AG20443 (cell line): ENCODE measurements around the gene MSMP.

Experiments used
- DNase-seq: peaks from one replicate; pipeline ENCODE4 v3.0.0; 2012; ENCODE audit warnings: low spot score, mixed read lengths

The MSMP gene

DNA sequence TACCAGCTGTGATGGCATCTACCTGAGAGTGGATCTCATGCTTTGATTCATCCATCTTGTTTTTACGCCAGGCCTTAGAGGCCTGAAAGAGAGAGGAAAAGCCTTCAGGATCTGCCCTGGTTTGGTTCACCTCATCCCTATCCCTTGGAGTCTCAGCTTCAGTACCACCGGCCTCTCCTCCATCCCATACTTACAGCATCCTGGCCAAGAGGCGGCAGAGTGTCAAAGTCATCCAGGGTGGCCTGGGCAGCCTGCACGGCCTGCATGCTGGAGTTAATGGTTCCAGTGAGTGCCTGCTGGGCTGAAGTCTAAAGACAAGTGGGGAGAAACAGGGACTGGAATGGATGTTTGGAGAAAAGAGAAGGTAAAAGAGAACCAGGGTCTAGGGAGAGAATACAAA lies 34.5 kb downstream of the MSMP start:
- DNase-seq: no peak

DNA sequence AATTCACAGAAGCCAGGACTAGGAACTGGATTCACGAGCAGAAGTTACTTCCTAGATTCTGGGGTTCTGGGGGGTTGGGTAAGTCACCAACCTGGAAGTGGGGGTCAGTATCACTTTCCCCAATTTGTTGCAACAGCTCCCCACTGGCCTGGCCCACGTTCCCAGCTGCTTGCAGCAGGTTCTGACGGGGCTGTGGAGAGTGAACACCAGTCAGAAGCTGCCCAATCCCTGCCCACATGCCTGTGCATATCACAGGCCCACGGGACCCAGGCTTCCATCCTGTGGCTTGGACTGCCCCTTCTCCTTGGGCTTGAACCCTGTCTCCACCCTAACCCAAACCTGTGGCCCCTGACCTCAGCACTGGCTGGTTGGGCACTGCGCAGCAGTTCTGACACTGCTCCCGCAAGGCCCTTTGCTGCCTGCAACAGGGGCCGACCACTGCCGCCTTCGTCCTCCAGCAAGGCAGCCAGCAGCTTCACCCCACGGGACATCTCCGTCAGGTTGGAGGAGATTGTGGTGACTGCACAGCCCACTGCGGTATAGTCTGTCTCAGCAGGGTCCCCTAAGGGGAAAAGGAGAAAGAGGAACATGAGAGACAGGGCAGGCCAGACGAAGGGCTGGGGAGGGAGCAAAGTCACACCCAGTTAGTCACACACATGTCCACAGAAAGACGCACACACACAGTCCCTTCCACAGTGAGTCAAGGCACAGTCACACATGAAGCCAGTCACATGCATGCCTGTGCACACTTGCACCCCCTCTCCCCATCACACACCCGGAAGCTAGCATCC lies 35.2 kb downstream of the MSMP start:
- no peak for DNase-seq

DNA sequence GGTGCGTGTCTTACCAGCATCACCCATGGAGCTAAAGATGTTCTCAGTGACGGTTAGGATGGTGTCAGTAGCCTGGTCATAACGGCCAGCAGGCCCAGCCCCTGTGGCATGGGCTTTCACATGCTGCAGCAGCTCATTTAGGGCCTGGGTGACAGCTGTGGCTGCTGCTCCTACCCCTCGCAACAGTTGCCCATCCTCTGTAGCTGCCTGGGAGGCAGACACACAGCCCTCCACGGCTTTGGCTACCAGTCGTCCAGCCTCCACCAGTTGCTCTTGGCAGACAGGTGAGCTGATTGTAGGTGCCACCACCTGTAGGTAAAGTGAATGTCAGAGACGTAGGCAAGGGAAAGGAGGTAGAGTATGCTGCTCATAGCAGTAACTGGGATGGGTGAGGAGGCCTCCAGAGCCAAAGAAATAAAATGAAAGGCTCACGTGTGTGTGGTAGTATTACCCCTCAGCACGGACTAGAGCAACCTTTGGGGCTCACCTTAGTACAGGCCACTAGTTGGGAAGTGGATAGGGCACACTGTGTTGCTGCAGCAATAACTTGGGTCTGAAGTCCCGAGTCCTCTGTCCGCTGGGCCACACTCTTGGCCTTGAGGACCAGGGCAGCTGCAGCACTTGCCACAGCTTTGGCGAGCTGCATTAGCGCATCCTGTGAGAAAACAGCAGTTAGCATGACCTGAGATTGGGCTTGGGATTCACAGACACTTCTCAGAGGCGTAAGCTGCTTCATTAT lies 36.8 kb downstream of the MSMP start:
- DNase-seq: no peak

DNA sequence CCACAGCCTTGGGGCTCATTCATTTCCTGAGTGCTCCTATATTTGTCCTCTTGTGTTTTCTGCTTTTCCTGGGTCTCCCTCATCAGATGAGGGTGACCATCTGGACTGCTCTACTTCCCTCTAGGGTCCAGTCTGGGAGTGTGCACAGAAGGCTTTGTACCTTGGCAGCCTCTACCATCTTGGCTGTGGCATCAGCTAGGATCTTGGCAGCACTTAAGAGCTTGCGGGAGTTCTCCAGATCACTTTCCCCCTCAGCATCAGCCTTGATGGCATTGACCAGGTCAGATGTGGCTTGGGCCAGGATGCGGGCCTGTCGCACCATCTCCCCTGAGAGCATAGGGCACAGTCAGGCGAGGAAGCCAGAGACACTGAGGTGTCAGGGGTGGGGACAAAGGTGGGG lies 37.8 kb downstream of the MSMP start:
- no peak for DNase-seq

GRCh38 chr9:35714579-35715252 lies 39.4 kb downstream of the MSMP start:
- no peak for DNase-seq

- DNase-seq: no peak
Observed at GRCh38 chr9:35714123-35714522, 40.0 kb downstream of the MSMP start.

- DNase-seq: no peak
Observed at GRCh38 chr9:35713578-35713977, 40.5 kb downstream of the MSMP start.

GRCh38 chr9:35712762-35713400 lies 41.2 kb downstream of the MSMP start:
- DNase-seq: no peak

- DNase-seq: no peak
Observed at GRCh38 chr9:35711501-35712428, 42.3 kb downstream of the MSMP start.

- no peak for DNase-seq
Observed at GRCh38 chr9:35710818-35711500, 43.1 kb downstream of the MSMP start.

DNA sequence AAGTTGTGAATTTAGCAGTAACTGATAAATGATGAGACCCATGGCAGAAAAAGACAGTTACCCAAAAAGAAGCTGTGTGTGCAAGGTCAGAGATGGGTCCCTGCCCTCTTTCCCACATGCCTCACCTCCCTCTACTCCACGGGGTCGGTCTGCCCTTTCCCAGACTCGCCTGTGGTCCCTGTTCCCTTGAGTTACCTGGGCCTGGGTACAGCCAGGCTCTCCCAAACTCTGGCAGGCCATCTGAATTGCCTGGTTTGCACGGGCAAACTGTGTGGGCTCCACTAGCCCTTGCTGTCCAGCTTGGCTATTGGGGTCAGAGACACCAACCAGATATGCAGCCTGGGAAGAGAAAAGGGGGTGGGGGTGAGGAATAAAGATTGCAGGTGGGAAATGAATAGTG lies 45.9 kb downstream of the MSMP start:
- no peak for DNase-seq

DNA sequence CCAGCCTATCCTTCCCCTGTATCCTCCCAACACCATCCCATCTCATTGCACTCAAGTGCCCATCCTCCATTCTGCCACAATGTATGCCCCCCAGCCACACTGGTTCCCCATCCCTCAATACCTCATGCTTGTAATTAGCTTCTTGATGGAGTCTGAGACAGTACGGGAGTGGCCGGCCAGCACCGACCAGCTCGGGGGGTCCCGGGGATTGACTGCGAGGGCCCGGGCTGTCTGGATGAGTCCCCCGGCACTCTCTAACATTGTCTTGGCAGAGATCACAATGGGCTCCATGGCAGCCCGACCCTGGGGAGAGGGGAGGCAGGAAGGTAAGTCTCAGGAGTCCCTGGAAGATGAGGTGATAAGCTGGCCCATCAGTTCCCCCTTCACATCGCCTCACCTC lies 47.1 kb downstream of the MSMP start:
- no peak for DNase-seq

DNA sequence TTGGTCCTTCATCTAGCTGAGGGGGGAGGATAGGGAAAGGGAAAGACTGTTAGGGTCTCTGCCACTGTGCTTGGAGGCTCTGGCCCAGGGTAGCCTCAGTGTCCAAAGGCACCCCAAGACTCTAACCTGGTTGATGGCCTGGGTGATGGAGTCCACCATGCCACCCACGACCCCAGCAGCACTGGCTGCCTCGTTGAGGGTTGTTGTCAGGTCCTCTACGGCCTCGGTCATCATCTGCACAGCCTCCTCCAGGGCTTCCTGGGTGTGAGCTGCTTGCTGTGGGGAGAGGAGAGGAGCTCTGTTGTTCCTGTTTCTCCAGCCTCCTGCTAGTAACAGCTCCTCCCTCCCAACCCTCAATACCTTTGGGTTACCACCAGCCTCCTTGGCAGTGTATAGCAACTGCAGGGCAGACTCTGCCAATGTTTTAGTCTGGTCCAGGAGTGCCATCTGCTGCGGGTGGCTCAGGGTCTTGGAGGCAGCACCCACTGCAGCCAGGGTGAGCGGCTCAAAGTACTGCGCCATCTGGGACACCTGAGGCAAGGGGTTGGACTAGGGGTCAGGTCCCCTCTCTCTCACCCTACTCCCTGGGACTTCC lies 48.1 kb downstream of the MSMP start:
- no peak for DNase-seq

- DNase-seq: no peak
Observed at GRCh38 chr9:35705372-35705771, 48.7 kb downstream of the MSMP start.

- DNase-seq: no peak
Observed at GRCh38 chr9:35703906-35704672, 50.0 kb downstream of the MSMP start.
